WTC11 (cell line): ENCODE measurements around the gene HES1.

Experiments used
- CTCF ChIP-seq: fragments of 200-600 bp; IDR thresholded peaks from 2 replicates; pipeline ENCODE4 v1.8.0; 2022; ENCODE audit warnings: antibody characterized with exemption
- ZNF281 ChIP-seq: sonication (generic); formaldehyde crosslinking; IDR thresholded peaks from 2 replicates; pipeline ENCODE4 v1.8.0; 2023; ENCODE audit warnings: mild to moderate bottlenecking, missing genetic modification reagents
- ZNF423 ChIP-seq: fragments of 250-450 bp; sonication (Bioruptor Pico); IDR thresholded peaks from 2 replicates; pipeline ENCODE4 v2.1.2; 2022; ENCODE audit warnings: mild to moderate bottlenecking, moderate library complexity

- TF ChIP-seq ZNF281, result no peak
- no peak for TF ChIP-seq ZNF423
- no peak for TF ChIP-seq CTCF
These were observed 48.7 kb upstream of the HES1 start for GRCh38 chr3:194087280-194087679.
